Fibroblast of pulmonary artery (primary cell): ENCODE measurements around the gene HEBP1.

Experiments
- DNase-seq: peaks from one replicate; pipeline ENCODE4 v3.0.0-alpha.2; 2010; ENCODE audit warnings: low read depth
- H3K4me3 ChIP-seq: replicated peaks from 2 replicates; pipeline ENCODE4 v1.5.1; 2011; ENCODE audit warnings: low read depth, mild to moderate bottlenecking, control low read depth, low read length, moderate library complexity
- TF ChIP-seq, protein P1 (sequence below): IDR thresholded peaks from 2 replicates; pipeline ENCODE4 v1.5.1; 2011; ENCODE audit warnings: mild to moderate bottlenecking, control low read depth, low read length, inconsistent platforms; ENCODE audit errors: missing control alignments

Gene HEBP1

DNA sequence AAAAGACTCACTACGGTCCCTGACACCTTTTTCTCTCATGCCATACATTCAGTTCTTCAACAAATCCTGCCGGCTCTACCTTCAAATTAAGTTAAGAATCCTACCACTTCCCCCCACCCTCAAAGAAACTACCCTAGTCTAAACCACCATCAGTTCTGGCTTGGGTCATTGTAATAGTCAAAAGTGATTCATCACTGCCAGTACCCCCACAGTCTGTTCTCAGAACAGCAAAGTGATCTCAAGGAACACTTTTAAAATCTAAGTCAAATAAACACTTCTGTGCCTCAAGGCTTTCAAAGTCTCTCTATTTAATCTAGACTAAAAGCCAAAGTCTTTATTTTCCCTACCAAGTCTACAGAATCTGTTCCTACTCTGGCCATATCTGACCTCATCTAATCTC lies 32.1 kb upstream of the HEBP1 start:
- no peak overlapping the region for H3K4me3 ChIP-seq
- DNase-seq = no peak
- TF ChIP-seq, protein P1, sequence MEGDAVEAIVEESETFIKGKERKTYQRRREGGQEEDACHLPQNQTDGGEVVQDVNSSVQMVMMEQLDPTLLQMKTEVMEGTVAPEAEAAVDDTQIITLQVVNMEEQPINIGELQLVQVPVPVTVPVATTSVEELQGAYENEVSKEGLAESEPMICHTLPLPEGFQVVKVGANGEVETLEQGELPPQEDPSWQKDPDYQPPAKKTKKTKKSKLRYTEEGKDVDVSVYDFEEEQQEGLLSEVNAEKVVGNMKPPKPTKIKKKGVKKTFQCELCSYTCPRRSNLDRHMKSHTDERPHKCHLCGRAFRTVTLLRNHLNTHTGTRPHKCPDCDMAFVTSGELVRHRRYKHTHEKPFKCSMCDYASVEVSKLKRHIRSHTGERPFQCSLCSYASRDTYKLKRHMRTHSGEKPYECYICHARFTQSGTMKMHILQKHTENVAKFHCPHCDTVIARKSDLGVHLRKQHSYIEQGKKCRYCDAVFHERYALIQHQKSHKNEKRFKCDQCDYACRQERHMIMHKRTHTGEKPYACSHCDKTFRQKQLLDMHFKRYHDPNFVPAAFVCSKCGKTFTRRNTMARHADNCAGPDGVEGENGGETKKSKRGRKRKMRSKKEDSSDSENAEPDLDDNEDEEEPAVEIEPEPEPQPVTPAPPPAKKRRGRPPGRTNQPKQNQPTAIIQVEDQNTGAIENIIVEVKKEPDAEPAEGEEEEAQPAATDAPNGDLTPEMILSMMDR = no peak

DNA sequence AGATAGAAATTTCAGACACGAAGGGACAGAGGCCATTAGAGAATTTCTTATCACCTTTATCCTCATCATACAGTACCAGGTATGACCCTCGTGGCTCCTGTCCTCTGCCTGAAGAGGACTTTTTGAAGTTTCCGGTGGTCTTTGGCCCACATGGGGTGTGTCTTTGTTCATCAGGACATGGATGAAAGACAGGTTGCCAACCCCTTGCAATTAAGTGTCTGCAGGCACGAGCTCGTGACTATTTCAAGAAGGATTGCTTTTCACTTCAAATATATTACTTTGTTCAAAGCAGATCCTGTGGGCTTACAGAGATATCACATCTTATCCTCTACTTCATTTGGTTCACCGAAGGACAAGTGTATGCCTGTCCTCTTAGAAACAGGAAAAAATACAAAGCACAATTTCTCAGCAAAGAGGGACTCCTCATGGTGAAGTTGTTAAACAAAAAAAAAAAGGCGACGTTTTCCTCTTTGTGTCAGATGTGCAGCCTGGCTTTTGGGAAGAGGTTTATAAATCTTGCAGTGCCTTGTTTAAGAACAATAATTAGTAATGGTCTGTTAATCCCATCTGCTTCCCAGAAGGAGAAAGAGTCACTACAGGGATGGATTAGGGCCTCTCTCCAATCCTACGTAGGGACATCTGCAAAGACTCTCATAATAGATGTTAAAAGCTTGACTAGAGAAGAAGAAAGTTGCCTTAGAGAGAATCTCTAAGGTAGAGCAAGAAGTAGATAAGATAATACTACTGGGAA lies 30.7 kb upstream of the HEBP1 start:
- no peak overlapping the region for H3K4me3 ChIP-seq
- TF ChIP-seq, protein P1 = no peak
- no peak for DNase-seq

DNA sequence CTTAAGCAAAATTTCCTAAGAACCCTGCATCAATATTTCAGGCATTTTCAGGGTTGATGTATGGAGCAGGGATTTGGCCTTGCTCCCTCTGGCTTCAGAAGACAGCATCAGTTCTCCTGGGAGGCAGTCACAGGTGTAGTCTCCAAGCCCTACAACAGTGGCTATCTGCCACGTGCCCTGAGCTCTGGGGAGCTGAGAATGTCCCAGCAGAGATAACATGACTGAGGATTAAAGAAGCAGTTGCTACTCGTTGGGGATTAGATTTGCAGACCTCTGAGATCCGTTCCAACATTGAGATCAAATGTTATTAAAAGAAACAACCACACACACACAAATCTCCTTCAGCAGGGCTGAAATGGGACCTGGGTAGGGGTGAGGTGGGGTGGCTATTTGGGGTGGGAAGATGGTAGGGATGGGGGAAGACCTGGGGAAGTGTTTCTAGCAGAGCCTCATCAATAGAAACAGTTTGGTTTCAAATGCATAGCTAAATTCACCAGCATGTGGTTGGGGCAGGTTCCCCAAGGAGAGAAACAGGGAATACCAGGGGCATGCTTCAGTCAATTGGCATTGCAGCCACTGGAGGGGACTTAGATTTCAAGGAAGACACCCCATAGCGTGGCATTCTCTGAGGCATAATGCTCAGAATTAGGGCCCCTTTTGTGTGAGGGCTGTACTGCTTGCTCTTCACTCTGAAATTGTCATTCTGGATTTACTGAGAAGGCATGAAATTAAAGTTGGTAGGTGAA lies 28.9 kb upstream of the HEBP1 start:
- TF ChIP-seq, protein P1 = no peak

DNA sequence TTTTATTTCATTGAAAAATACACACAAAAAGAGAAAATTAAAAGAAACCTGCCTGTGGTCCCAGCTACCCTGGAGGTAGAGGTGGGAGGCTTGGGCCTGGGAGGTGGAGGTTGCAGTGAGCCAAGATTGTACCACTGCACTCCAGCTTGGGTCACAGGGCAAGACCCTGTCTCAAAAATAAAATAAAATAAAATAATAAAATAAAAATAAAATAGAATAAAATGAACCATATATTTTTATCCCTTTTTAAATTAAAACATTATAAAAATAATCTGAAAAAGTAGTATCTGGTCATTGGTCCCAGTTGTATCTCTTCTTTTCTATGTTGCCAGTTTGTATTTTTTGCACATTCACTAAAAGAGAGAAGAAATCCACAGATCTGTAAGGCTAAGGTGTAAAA lies 27.4 kb upstream of the HEBP1 start:
- no peak for DNase-seq
- no peak overlapping the region for H3K4me3 ChIP-seq
- TF ChIP-seq, protein P1 = no peak

More for the DNA sequence above, 28.9 kb upstream of the HEBP1 start:
- no peak overlapping the region for H3K4me3 ChIP-seq
- no peak for DNase-seq

DNA sequence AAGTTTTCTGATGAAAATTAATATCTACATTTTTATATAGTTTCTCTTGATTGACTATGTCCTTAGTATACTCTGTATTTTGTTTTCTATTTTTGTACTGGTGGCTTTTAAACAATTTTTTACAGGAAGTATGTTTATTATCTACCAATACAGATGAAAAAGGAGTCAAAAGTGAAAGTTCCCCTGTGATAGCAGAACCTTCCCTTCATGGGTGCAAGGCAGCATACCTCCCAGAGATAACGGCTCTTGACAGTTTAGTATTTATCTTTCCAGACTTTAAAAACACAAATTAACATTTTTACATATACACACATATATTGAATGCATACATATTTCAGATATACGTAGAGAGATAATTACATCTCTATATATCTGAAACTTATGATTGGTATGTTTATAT lies 27.0 kb upstream of the HEBP1 start:
- DNase-seq = no peak
- TF ChIP-seq, protein P1 = no peak
- no peak overlapping the region for H3K4me3 ChIP-seq

DNA sequence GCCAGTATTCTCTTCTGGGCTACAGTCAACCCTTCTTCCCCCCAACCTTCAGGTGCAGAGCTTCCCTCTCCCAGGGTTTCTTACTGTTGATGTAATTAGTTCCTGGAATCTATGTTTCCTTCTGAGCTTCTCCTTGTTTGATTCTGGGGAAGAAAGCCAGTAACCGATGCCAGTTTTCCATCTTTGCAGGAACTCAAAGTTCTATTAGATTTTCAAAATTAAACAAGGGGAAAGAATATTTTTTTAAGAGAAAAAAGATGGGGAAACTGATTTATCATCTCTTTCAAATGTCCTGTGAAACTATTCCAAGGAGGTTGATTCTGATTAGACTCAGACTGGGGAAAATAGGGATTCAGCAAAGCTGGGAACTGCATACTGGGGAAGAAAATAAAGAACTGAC lies 26.2 kb upstream of the HEBP1 start:
- TF ChIP-seq, protein P1 = no peak
- no peak overlapping the region for H3K4me3 ChIP-seq
- DNase-seq = no peak

DNA sequence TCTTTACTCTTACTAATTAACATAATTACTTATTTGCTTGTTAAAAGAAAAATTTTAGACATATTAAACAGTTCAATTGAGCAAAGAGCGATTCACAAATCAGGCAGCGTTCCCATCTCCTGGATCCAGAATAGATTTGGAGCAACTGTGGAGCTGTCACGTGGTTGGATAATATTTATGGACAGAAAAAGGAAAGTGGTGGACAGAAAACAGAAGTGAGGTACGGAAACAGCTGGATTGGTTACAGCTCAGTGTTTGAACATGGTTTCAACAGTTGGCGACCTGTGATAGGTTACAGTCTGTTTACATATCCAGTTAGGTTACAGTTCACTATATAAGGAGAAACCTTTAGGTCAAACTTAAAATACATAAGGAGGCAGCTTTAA lies 24.5 kb upstream of the HEBP1 start:
- DNase-seq = no peak
- TF ChIP-seq, protein P1 = no peak
- no peak overlapping the region for H3K4me3 ChIP-seq
